ENCODE measurements around the gene DDX59. TPM values are rescaled to one million over a fixed set of nuclear protein-coding genes. Genes with fewer than 3 reads are reported as not detected.

DDX59 gene
- total RNA-seq, 4 donors from 2014 or later = 18.9 to 30.2 (median 23.5) TPM

DNA sequence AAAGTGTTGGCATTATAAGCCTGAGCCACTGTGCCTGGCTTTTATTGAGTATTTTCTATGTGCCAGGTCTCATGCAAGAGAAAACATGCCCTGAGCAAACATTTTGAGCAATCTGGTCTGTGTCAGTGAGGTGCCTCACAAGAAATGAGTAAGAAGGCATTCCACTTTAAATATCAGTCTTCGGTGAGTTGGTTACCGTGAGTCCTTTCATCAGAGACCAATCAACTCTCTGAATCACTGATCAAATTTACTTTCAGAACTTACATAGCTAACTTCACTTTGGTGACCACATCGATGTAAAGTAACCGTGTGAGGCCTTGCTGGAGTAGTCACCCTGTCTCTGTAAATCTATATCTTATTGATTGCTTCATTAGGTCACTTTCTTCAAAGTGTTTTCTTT lies 14.3 kb upstream of the DDX59 start:
- no peak for TF ChIP-seq CTCF (IDR thresholded peaks at IDR 0.05; ENCODE audit: low read depth)

- no peak for TF ChIP-seq CTCF (IDR thresholded peaks at IDR 0.05; ENCODE audit: low read depth)
These were observed 13.6 kb upstream of the DDX59 start for GRCh38 chr1:200683298-200683697.

DNA sequence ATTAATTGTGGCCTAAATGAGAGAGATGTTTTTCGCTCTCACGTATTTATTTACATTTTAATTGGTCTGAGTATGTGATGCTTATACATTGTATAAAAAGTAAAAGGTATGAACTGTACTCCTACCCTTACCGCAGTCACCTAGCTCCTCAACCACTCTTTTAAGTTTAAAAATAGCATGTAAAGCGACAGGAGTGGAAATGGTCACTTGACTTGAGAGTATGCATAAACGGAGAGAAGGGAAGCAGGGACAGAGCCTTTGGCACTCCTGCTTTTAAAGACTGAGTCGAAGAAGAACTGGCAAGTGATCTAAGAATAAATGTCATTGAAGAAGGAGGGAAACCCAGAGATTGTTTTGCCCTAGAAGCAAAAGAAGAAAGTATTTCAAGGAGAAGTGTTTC lies 11.5 kb upstream of the DDX59 start:
- TF ChIP-seq CTCF (IDR thresholded peaks at IDR 0.05; ENCODE audit: low read depth) = no peak

DNA sequence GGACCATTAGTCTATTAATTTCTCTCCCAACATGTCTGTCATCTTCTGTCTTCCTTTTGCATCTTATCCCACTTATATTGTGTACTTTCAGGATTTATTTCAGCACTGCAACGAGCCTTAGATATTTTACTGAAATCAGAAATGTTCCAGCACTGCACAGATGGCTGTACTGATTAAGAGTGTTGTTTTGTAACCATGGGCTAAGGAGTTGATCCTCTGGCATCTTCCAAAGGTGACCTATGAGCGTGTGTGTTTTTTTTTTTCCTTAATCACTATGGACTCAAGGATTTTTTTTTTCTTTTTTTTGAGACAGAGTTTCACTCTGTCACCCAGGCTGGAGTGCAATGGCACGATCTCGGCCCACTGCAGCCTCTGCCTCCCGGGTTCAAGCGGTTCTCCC lies 7.1 kb upstream of the DDX59 start:
- TF ChIP-seq CTCF (IDR thresholded peaks at IDR 0.05; ENCODE audit: low read depth) = no peak

DNA sequence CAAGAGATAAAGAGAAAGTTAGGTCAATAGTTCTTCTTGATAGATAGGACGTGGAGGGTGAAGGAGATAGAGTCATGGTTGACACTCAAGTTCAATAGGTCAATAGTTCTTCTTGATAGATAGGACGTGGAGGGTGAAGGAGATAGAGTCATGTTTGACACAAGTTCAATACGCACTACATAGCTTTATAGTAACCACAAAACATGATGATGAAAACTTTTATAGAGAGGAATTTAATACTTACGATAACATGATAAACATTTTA lies 5.8 kb upstream of the DDX59 start:
- TF ChIP-seq CTCF (IDR thresholded peaks at IDR 0.05; ENCODE audit: low read depth) = no peak

- no peak for TF ChIP-seq CTCF (IDR thresholded peaks at IDR 0.05; ENCODE audit: low read depth)
These were observed 5.3 kb upstream of the DDX59 start for GRCh38 chr1:200674838-200675587.

DNA sequence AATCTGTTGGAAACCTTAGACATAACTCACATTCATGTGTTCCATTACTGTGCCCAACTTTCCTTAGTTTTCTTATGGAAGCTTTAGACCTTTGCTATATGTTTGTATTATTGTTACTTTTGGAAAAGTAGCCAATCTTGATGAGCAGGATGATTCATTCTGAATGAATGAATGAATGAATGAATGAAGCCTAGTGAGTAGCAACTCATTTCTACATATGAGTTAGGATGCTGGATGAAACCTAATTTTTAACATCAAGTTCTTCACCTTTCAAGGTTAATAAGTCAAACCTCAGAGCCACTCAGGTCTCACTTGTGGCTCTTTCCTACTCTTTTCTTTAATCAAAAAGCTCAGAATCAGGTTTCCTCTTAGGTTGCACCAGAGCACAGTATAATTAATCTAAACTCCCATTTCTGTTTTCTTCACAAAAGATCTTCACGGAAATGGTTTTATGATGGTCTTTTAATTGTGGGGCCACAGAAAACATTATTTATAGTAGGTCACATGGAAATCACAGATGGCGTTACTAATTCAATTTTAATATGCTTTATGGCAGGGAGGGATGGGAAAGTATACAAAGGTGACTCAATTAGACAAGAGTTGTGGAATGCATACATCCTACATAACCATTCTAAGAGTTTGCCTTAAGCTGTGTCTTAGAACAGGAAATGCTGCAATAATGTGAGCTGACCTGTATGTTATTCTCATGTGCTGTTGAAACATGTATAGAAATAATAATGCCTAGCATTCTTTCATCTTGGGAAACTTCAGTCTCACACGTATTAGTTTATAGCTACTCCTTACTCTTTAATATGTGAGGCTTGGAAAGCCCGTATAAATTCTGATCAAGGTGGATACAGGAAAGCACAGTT lies 4.5 kb upstream of the DDX59 start:
- TF ChIP-seq CTCF (IDR thresholded peaks at IDR 0.05; ENCODE audit: low read depth) = no peak
